Heart left ventricle (tissue), 16 donors: ENCODE measurements around the gene CEP63. TPM values are rescaled to one million over a fixed set of nuclear protein-coding genes. Genes with fewer than 3 reads are reported as not detected.

Source experiments
- ATAC-seq, 4 donors: fragments of 200-7000 bp; cut with Tn5 transposase; one replicate each; pipeline ENCODE4 v1.9.1; 2020 to 2022; ENCODE audit warnings: moderate library complexity in 4 of 4, mild to moderate bottlenecking in 3 of 4, moderate number of reproducible peaks in 1 of 4
- DNase-seq, 5 donors: peaks; one replicate each; pipeline ENCODE4 v3.0.0-alpha.2; 2020
- H3K27ac ChIP-seq, 12 donors: fragments of 200-600 bp; sonication (generic) in 4 of 12; one replicate each; pipeline versions ENCODE4 v1.5.0 to v1.8.0; 2016 to 2022; ENCODE audit warnings: mild to moderate bottlenecking in 2 of 12
- H3K27me3 ChIP-seq, 9 donors: fragments of 200-600 bp; sonication (generic) in 2 of 9; one replicate each; pipeline versions ENCODE4 v1.5.1 to v1.8.0; 2016 to 2022; ENCODE audit warnings: mild to moderate bottlenecking in 3 of 9
- H3K36me3 ChIP-seq, 9 donors: fragments of 200-600 bp; sonication (generic) in 2 of 9; one replicate each; pipeline versions ENCODE4 v1.5.0 to v1.8.0; 2018 to 2022; ENCODE audit warnings: mild to moderate bottlenecking in 2 of 9
- H3K4me1 ChIP-seq, 12 donors: fragments of 200-600 bp; sonication (generic) in 4 of 12; one replicate each; pipeline versions ENCODE4 v1.5.0 to v1.8.0; 2016 to 2022; ENCODE audit warnings: mild to moderate bottlenecking in 3 of 12
- H3K4me3 ChIP-seq, 12 donors: fragments of 200-600 bp; sonication (generic) in 4 of 12; one replicate each; pipeline versions ENCODE4 v1.5.0 to v1.8.0; 2017 to 2022; ENCODE audit warnings: mild to moderate bottlenecking in 9 of 12, moderate library complexity in 4 of 12
- H3K9me3 ChIP-seq, 12 donors: fragments of 200-600 bp; sonication (generic) in 4 of 12; one replicate each; pipeline versions ENCODE4 v1.5.0 to v1.8.0; 2016 to 2022; ENCODE audit warnings: mild to moderate bottlenecking in 1 of 12
- CTCF ChIP-seq, 12 donors: fragments of 200-600 bp; sonication (generic) in 4 of 12; IDR thresholded peaks; one replicate each; pipeline versions ENCODE4 v1.5.0 to v1.8.0; 2018 to 2022; ENCODE audit warnings: antibody characterized with exemption in 12 of 12, mild to moderate bottlenecking in 5 of 12
- POLR2A ChIP-seq, 2 donors: fragments of 450-650 bp; IDR thresholded peaks; one replicate each; pipeline ENCODE4 v1.6.1; 2017; ENCODE audit warnings: antibody characterized with exemption in 2 of 2, mild to moderate bottlenecking in 2 of 2, moderate library complexity in 2 of 2
- WGBS, 4 donors: extraction: QIAGEN DNeasy Blood & Tissue Kit in 2 of 4; methylation state at CpG; one replicate each; pipeline versions ENCODE4 v1.1.5 to v1.1.7; 2013 to 2018; 5-methylcytosine and 5-hydroxymethylcytosine counted together
- intact Hi-C, 10 donors: fragments of 100-400 bp; cut with DNase I; formaldehyde crosslinking; loops; one replicate each; pipeline versions ENCODE4 v1.11.1 to v1.14.2; 2022
- polyA plus RNA-seq, 2 donors: library from polyadenylated mRNA; stranded (reverse); fragments of 200-250 nt; gene quantifications; one replicate each; pipeline ENCODE4 v1.2.3, GENCODE V29; 2013
- total RNA-seq, 9 donors: library from RNA; depleted of rRNA in 2 of 9; stranded (reverse); fragments of >200 nt in 2 of 9; fragmentation: NEBNext Ultra II Directional in 3 of 9; extraction: Animal tissue kit (Norgen Biotek cat#: 25700) in 3 of 9; gene quantifications; one replicate each; pipeline versions ENCODE4 v1.1.0 to v1.2.4, GENCODE V29; 2016 to 2023
- donor health status: ischemic (EF 13 %, LVEDD 7.1; RV severe dilation, severe dysfunction).
- donor health status: healthy with polysubstance abuse.
- donor health status: DM: no; HTN: yes; CAD: no.
- donor health status: DM: no; HTN: no; CAD: no.
- donor health status: ischemic (EF 25% LVEDD 6.9; RV normal size, moderate dysfunction).
- donor health status: ischemic (EF 25% LVEDD 5.7; RV mildly dilated, moderate dysfunction).
- donor health status: healthy.
- donor health status: DM: yes; HTN: yes; CAD: no.
- donor health status: ischemic (EF 35%, LVEDD 5.7; RV mildly dilated, moderate dysfunction).
- donor health status: nonischemic (EF 11% LVEDD 7.7; RV severe dilation, severe dysfunction).
- donor health status: DM: yes; HTN: yes; CAD: no.
- donor health status: PGD.
- donor health status: ischemic (EF 29% LVEDD 5.4; RV normal size, mild dysfunction).
- donor health status: nonischemic (EF 23%, LVEDD 6.1; RV moderate dilation, normal function).

Gene CEP63
- total and polyA plus RNA-seq, 11 donors: 19.1 to 35.3 (median 29.5) TPM

DNA sequence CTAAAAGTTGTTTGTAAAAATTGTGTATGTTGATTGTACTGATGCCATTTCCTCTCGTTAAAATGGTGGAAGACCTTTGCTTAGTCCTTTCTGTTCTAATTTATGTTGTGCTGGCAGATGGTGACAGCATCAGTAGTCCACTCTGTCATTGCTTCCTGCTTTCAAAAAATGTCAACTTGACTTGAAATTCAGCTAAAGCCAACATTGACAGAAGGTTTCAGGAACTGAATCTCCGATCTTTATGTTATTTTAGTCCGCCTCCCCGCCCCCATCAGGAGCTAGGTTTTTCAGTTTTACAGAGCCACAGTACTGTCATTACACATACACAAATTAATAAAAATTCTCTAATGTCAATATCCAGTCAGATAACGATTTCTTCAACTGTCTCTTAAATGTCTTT, 1.5 kb downstream of the CEP63 start:
- H3K9me3 ChIP-seq: no peaks in the 10 kb centered on the region
- intact Hi-C loops: loop anchor here in 3 of 10 donors (5.0 to 10.0 kb wide), 4 partner anchors 273 to 915 kb away; partner anchors contain the start of gene CDV3 (in 1 of the 3)
- ATAC-seq (no peak), DNase-seq (no peak)
- WGBS, 4 donors: 59 to 67% (median 64%) methylated on average over 5 of the region's 5 CpGs
- no peaks in the 10 kb centered on the region for H3K27me3 ChIP-seq
- H3K36me3 ChIP-seq: peaks cover 0 to 8% (median 4%) of the 10 kb centered on the region in 9 donors
- peak overlapping the region in 6 of 12 donors; percentile 92 to 99 (median 96) for H3K27ac ChIP-seq
- H3K4me1 ChIP-seq: peaks cover 7 to 53% (median 34%) of the 10 kb centered on the region in 12 donors
- TF ChIP-seq POLR2A (IDR thresholded peaks at IDR 0.05) (no peak), CTCF (IDR thresholded peaks at IDR 0.05) (no peak)
- H3K4me3 ChIP-seq: peak overlapping the region in 10 of 12 donors; percentile 66 to 96 (median 84)

- DNase-seq (no peak), ATAC-seq (peak in 1 of 4 donors; percentile 34)
- Histone ChIP-seq H3K27me3 (no peaks in the 10 kb centered on the region), H3K4me1 (peaks cover 0 to 25% (median 2%) of the 10 kb centered on the region in 12 donors), H3K36me3 (peaks cover 0 to 25% (median 10%) of the 10 kb centered on the region in 9 donors), H3K9me3 (peaks cover 0 to 9% (median 0%) of the 10 kb centered on the region in 12 donors), H3K4me3 (no peak overlapping the region), H3K27ac (no peak overlapping the region)
- WGBS, 4 donors: 77 to 83% (median 81%) methylated on average over 5 of the region's 5 CpGs
- TF ChIP-seq POLR2A (IDR thresholded peaks at IDR 0.05) (no peak), CTCF (IDR thresholded peaks at IDR 0.05) (no peak)
- intact Hi-C loops: no loop called here
These were observed 8.6 kb downstream of the CEP63 start for GRCh38 chr3:134494495-134494894.

GRCh38 chr3:134495980-134496379, 10.1 kb downstream of the CEP63 start:
- TF ChIP-seq POLR2A (IDR thresholded peaks at IDR 0.05) (no peak), CTCF (IDR thresholded peaks at IDR 0.05) (no peak)
- peaks cover 0 to 25% (median 10%) of the 10 kb centered on the region in 9 donors for H3K36me3 ChIP-seq
- H3K9me3 ChIP-seq: peaks cover 0 to 9% (median 0%) of the 10 kb centered on the region in 12 donors
- intact Hi-C loops: no loop called here
- H3K27me3 ChIP-seq: no peaks in the 10 kb centered on the region
- H3K4me3 ChIP-seq: no peak overlapping the region
- DNase-seq: no peak
- no peak overlapping the region for H3K27ac ChIP-seq
- peaks cover 0 to 25% (median 2%) of the 10 kb centered on the region in 12 donors for H3K4me1 ChIP-seq
- peak in 1 of 4 donors; percentile 36 for ATAC-seq

DNA sequence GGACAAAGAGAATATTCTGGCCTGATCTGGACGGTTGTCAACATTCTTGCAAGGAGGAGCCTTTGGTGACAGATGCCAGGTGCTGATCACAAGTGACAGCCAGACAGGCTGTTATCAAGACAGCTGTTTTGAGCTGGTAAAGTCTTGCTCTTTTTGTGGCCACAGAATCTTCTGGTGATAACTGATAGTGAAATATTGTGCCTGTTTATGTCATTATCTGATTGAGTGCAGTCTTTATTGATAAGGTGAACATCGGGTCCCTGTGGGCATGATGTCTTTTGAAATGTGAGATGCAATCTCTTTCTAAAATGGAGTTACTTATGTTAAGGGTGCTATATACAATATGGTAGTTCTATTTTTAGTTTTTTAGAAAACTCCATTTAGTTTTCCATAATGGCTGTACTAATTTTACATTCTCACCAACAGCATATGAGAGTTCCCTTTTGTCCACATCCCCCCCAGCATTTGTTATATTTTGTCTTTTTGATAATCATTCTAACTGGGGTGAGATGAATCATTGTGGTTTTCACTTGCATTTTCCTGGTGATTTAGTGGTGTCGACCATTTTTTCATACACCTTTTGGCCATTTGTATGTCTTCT, 10.7 kb downstream of the CEP63 start:
- Histone ChIP-seq H3K27me3 (no peaks in the 10 kb centered on the region), H3K4me3 (no peak overlapping the region), H3K9me3 (peaks cover 0 to 12% (median 0%) of the 10 kb centered on the region in 12 donors), H3K4me1 (peaks cover 0 to 25% (median 2%) of the 10 kb centered on the region in 12 donors), H3K36me3 (peaks cover 0 to 25% (median 10%) of the 10 kb centered on the region in 9 donors), H3K27ac (no peak overlapping the region)
- intact Hi-C loops: no loop called here
- ATAC-seq (no peak), DNase-seq (peak in 1 of 5 donors; percentile 19)
- TF ChIP-seq POLR2A (IDR thresholded peaks at IDR 0.05) (no peak), CTCF (IDR thresholded peaks at IDR 0.05) (no peak)
- WGBS, 4 donors: 42 to 57% (median 51%) methylated on average over 3 of the region's 3 CpGs
